Middle frontal gyrus (tissue), 1 donor: ENCODE results near the gene TNMD.
"Not testable (repeated sequence)": the region's sequence is repeated elsewhere in the genome, so short reads cannot be mapped to it uniquely, and the experiment has no call there.

Experiments used
- DNase-seq: peaks from one replicate; pipeline ENCODE4 v3.0.0-alpha.2; 2015; ENCODE audit warnings: low spot score; ENCODE audit errors: extremely low spot score

TNMD gene

DNA sequence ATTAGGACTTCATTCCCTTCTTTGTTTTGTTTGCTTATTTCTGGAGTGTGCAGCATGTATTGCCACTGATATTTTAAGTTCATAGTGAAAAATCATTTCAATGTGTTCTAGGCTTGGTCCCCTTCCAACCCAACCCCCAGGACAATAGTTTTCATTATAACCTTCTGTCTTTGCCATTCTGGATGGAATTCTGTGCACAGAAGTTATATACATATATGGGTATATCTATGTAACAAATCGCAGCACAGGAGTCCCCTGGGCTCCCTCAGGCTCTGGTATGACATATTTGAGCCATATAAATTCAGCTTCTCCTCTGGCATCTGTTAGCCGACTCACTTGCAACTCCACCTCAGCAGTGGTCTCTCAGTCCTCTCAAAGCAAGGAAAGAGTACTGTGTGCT is at the start of gene TNMD:
Gene TNMD, plus strand, starts transcription at position 326 of the 400 bp plus-strand sequence. CDS start 83 bp downstream, outside the sequence.
- no peak for DNase-seq

DNA sequence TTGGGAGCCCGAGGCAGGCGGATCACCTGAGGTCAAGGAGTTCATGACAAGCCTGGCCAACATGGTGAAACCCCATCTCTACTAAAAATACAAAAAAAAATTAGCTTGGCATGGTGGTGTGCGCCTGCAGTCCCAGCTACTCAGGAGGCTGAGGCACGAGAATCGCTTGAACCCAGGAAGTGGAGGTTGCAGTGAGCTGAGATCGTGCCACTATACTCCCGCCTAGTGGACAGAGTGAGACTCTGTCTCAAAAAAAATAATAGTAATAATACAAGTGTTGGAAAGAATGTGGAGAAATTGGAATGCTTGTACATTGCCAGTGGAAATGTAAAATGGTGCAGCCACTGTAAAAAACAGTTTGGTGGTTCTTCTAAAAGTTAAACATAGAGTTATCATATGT is 19.2 kb upstream of the TNMD start:
- not testable (repeated sequence) for DNase-seq

DNA sequence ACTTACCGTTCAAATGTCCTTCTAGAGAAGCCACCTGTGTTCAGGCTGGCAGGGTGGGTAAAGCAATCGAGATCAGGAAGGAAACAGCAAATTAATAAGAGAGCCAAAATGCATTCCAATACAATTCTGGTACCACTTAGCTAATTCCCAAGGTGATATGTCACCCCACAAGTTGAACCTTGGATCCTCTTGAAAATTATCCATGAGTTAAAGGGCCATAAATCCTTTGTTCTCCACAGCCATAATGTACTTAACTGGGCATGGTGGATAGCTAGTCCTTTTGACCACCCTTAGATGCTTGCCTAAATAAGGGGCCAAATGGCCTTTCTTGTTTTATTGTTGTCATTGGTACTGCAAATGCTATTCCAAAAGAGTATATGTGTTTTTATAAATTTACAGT is 2.0 kb downstream of the TNMD start:
- no peak for DNase-seq

DNA sequence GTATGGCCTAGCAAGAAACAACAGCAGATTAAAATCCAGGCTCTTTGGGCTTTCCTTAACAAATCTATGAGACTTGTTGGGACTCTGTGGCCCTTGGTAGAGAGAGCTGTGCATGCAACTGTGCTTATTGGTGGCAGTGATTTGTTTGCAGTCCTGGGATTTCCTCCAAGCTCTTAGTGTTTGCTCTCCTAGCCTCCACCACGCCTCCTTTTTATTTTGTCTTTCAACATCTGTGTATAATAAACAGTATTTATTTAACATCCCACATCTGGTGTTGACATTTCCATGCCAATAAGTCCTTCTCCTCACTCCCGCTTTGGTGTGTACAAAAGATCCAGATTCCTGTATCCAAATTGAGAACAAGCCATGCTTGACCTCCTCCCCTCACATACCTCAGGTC is 3.1 kb downstream of the TNMD start:
- DNase-seq, result no peak

DNA sequence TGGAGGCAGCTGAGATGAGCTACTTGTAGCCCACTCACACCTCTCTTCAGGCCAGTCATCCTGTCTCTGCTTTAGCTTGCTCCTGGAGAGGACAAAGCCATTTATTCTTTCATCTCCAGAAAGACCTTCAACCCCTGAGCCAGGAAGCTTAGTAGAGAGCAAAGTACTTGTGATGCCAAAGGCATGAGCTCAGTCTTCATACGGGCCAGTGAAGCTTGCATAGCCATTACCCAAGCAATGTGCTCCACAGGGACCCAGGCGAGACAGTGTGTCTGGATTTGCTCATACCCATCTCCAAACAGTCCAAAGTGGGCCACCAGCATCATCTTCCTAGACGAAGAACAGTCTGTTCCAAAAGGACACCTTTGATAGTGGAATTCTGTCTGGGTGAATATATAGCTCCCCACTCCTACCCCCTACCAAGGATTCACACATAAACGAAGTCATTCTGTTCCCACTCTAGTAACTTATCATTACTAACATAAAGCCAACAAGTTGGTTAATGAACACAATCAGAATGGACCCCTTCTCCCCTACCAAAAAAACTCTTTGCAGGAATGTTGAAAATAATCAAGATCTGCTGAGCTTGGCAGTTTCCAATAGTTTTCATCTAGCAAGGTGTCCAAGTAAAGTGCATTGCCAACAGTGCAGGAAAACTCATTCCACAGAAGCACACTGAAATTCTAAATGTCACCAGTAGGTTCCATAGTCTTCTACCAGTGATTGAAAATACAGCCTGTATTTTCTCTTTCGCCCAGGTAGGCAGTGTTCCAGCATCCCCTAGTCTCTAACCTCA is 6.7 kb downstream of the TNMD start:
- DNase-seq, result no peak

DNA sequence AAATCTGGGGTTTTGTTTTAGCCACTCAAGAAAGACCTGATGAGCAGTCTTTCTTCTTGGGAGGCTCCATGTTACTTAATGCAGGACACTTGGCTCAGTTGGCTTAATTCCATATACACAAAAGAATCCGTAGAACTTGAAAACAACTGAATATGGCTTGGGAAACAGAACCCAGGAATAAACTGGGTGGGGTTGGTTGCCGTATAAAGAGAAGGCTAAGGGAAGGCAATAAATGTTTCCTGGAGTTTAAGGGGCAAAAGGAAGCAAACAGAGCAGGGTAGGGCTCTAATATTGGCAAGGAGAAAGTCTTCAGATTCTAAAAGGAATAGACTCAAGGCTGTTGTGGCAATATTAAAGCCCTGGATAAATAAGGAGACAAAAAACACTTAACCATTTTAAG is 8.4 kb downstream of the TNMD start:
- DNase-seq, result no peak

DNA sequence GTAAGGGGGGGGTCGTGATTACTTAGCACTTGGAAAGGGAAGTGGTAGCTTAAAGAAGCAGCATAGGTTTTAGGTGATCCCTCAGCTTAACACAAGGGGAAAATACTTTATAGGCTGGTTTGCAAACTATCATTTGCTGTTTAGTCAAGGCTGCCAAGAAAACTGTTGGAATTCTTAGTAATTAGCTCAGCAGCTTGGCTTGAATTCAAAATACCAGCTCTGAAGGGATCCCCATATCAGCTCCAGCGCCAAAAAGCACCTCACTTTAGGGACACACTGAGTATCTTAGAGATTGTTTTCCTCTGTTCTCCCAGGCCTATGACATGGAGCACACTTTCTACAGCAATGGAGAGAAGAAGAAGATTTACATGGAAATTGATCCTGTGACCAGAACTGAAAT is 8.8 kb downstream of the TNMD start:
- no peak for DNase-seq

DNA sequence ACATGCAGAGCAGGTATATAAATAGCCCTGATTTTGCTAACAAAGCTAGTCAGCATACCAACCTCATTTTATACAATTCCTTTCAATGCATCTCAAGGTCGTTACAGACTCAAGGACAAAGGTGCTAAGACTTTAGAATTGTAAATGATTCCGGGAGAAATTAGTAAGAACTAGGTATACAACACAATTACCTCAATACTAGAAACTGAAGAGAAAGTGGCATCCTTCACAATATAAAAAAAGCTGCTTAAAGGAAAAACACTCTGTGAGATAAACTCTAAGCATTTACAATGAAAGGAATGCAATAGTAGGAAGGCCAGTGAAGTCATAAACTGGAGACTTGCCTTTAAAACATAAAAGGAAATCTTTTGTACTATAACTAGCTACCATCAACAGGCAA is 11.9 kb downstream of the TNMD start:
- DNase-seq, result no peak

DNA sequence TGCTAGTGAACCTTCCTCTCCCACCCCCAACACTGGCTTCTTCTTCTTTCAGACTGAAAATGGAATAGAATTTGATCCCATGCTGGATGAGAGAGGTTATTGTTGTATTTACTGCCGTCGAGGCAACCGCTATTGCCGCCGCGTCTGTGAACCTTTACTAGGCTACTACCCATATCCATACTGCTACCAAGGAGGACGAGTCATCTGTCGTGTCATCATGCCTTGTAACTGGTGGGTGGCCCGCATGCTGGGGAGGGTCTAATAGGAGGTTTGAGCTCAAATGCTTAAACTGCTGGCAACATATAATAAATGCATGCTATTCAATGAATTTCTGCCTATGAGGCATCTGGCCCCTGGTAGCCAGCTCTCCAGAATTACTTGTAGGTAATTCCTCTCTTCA is 14.7 kb downstream of the TNMD start:
- DNase-seq, result no peak

DNA sequence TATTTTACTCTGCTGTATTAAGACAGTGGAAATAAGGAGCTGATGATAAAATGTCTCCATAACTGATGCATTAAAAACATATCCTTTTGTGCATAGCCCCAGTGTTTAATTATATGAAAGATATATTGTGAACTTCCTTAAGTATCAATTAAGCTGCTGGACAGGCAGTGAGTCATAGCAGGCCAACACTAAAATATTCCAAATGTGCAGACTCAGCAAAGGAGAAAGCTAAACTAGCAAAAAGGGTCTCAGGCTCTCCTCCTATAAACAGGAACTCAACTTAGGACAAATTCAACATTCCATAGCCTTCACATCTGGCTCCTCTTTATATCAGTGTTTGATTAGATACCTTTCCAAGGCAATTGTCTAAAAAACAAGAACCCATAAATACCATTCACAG is 15.6 kb downstream of the TNMD start:
- DNase-seq, result no peak

DNA sequence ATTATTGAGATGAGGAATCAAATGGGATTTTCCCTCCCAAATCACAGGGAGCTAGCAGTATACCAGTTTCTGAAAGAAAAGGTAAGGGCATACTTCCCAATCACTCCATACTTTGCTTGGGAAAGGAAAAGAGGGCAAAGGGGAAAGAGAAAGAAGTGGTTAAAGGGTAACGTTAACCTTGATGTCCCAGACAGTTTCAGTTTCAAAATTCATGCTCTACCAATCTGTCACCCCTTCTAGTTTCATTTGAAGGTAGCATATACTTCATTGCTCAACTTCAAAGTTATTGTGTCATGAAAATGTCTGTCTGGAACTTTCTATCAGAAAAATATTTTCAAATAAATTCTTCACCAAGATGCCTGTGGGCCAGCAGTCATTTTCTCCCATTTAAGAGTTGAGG is 16.0 kb downstream of the TNMD start:
- no peak for DNase-seq

DNA sequence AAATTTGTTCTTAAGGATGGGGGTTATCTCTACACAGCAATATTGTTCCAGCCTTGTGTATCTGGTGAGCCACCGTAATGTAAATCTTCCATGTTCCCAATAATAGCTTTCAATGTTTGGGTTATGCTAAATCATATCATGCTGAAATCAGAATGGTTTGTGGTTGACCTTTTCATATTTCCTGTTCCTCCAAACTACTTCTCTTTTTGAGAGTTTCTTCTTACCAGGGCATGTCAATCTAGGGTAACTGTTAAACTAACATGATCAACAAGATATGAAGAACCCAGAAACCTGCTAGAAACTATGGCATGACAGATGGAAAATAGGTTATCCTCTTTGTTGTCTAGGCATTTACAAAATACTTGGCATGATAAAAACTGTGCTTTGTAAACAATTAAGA is 22.0 kb downstream of the TNMD start:
- DNase-seq, result no peak

DNA sequence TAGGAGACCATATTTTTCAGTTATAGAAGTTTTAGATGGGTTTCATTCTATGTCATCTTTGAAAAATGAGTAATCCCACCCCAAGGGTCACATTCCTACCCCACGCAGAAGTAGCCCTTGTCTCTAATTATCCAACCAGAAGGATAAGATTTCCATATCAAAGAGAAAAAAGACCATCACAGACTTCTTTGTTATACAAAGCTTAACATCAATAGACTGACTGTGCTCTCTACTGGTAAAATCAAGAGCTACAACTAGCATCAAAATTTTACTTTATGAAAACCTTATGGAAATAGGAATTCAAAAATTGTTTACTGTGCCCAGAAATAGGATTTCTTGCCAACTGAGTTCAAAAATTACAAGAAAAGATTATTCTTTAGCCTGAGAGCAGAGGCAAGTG is 24.9 kb downstream of the TNMD start:
- no peak for DNase-seq

DNA sequence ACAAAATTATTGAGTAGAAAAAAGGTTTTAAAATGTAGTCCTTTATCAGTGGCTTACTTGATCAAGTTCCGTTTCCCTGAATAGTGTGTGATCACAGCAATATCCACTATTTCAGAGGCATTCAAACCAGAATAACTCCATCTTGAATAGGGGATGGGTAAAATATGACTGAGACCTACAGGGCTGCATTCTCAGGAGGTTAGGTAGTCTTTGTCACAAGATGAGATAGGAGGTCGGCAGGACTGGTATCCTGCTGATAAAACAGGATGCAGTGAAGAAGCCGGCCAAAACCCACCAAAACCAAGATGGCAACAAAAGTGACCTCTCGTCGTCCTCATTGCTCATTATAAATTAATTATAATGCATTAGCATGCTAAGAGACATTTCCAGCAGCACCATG is 27.2 kb downstream of the TNMD start:
- no peak for DNase-seq

DNA sequence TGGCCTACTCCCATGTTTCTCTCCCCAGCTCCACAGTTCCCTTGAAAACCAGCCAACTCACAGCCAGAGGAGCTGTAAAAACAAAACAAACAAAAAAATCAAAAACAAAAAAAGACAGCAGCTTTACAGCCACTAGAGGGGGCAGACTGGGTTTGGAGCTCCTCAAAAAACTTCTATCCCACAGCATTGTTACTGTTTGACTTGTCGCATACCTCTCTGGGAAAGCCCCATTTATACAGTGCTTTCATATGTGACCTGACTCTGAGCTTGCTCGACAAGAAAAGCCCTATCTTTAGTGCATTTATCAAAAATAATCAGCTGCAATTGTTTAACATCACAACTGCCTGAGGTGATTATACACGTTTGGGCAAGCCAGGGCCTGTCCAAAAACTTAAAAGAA is 30.3 kb downstream of the TNMD start:
- no peak for DNase-seq

DNA sequence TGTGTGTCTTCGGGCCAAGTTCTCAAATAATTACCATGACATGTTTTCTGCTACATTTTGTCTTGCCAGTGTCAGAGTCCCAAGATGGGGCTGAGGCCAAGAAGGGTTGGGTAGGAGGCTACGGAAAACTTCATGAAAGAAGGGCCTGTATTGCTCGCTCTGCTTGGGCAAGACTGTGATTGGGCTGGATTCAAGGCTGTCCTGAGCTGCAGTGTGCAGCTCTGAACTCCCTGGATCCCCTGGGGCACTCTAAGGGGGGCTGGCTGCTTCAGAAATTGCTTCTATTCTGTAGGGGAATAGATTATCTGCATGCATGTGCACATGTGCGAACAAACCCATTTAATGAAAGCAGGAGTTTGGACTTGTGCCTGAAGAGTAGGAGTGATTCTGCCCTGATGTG is 38.3 kb downstream of the TNMD start:
- no peak for DNase-seq

DNA sequence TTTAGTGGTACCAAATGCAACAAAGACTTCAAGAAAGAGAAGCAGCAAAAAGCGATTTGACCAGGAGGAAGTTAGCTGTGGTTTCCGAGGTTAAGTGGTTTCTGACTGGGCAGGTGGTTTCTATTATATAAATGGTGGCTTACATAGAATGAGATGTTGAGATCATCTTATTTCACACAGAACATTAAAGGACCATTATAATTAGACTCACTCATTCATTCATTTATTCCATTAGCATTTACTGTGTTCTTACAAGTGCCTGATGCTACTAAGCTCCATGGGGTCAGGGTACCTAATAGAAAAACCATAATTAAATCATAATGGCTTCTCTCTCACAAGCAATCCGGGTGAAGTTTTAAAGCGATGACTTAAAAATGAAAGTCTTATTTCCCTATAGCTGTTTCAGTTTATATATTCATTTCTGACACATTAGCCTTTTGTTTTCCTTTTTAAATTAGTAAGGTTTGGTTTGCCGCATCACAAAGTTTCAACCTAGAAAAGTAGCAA is 41.3 kb downstream of the TNMD start:
- DNase-seq, result no peak

DNA sequence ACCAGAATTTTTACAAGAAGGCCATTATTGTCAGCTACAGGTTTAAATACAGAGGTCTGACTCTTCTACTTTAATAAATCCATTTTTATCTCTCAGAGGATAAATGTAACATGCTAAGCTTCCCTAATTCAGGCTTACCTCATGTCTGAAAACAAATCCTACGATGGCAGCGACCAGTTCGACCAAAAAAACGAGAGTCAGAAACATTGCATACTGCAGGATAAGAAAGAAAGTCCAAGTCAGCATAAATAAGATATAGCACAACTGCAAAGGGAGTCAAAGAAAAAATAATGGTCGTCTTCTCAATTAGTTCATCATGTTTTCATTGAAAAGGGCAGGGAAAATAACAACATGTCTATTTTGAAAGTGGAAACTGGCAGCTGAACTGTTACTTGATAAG is 50.3 kb downstream of the TNMD start:
- DNase-seq, result no peak

DNA sequence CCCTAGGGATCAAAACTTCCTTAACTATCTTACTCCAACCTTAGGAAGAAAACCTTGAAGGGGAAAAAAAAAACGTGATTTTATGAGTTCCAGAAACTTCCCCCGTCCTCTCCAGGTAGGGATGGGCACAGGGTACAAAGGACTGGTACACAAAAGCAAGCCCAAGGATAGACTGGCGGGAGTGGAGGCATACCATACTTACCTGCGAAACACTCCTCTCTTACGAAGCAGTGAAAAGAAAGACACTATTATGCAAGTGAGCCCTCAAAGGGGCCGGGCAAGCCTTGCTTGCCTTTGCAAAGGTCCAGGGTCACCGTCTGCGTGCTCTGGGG is 51.2 kb downstream of the TNMD start:
- DNase-seq, result no peak

DNA sequence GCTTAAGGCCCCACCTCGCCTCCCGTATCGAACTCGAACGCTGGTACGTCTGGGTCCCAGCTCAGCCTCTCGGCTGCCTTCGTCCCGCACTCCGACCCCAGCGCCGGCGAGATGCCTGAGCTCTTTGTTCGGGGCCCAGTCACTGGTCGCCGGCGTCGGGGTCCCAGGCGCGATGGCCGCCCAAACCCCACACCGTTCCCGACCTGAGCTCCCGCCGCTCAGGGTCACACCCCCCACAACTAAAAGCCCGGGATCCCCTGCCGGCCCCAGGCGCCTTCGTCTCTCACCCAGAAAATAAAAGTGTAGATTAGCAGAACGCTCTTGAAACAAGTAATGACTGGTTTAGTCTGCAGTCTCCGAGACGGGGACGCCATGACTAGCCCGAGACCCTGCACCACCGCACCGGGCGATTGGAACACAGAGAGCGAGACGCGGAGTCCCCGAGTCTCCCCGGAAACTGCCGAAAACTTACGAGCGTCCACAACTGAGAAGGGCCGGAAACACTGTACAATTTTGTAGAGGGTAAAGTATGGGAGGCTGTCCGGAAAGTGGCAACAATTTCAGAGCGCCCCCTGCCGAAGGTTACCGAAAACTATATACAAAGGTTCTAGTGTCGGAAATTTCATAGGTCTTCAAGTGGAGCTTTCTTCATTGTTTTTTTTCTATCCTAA is 51.7 kb downstream of the TNMD start, which contains the start of gene TSPAN6:
Gene TSPAN6, minus strand, starts transcription at position 486 of the 671 bp plus-strand sequence. Its CDS starts 112 bp downstream, at position 374.
- peak; percentile 56 for DNase-seq

DNA sequence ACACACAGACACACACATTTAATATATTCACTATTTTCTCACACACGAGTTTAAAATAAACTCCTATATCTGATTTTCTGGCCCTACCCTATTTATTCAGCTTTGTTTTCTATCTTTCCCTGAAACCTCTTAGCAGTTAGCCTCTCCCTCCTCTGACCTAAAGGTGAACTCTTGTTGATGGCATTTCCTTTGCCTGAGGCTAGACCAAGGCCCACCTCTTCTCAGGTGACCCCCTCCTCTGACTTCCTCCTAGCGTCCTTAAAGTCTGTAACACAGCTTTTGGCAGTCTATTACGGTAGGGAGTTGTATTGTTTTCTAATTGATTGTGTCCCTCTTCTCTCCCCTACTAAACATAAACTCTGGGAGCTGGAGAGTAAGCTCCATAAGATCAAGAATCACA is 57.6 kb downstream of the TNMD start:
- no peak for DNase-seq

DNA sequence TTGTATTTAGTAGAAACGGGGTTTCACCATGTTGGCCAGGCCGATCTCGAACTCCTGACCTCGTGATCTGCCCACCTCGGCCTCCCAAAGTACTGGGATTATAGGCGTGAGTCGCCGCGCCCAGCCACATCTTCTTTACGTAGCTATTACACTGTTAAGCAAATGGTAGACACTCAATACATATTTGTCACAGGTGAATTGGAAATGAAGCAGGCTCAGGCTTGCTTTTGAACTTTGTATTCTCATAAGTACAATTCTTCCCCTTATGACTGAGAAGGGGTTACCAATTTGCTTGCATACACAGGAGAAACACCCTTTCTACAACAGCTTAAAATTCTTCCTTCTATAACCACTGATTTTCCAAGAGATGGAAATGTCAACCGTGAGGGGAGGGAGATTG is 58.5 kb downstream of the TNMD start:
- DNase-seq, result no peak
